Spleen (tissue), 7 donors: ENCODE measurements around the gene RSAD1.

Experiments
- CTCF ChIP-seq, 11 experiments: fragments of 200-600 bp in 7 of 11; fragments of 450-650 bp in 4 of 11; sonication (generic) in 4 of 11; IDR thresholded peaks in 8 of 11; conservative IDR thresholded peaks in 3 of 11; 1 replicate in 7 of 11; 2 replicates in 4 of 11; pipeline versions ENCODE4 v1.4.0 to v1.8.0; 2016 to 2021; ENCODE audit warnings: antibody characterized with exemption in 11 of 11, inconsistent platforms in 4 of 11, mild to moderate bottlenecking in 1 of 11
- POLR2A ChIP-seq, 3 donors: fragments of 450-650 bp; IDR thresholded peaks; one replicate each; pipeline ENCODE4 v1.5.1; 2017; ENCODE audit warnings: antibody characterized with exemption in 3 of 3, mild to moderate bottlenecking in 1 of 3
- POLR2AphosphoS5 ChIP-seq, 3 donors: sonication (generic); formaldehyde crosslinking; IDR thresholded peaks; one replicate each; pipeline ENCODE4 v1.5.1; 2017; ENCODE audit warnings: antibody characterized with exemption in 3 of 3
- donor health status: DM: no; HTN: no; CAD: no; lungs with moderate emphysema.
- donor health status: DM: no; HTN: no; CAD: no.
- donor health status: DM: no; HTN: no; CAD: no.

- no peak for TF ChIP-seq CTCF (IDR thresholded peaks at IDR 0.05 in 8 of 11, conservative IDR thresholded peaks at IDR 0.05 in 3 of 11)
- TF ChIP-seq POLR2A (IDR thresholded peaks at IDR 0.05) = no peak
- TF ChIP-seq POLR2AphosphoS5 (IDR thresholded peaks at IDR 0.05) = no peak
Observed at GRCh38 chr17:50453901-50454300, 24.8 kb upstream of the RSAD1 start.
